K562 (cell line): Measurements from ENCODE around the gene EPHB4. TPM values are rescaled to one million over a fixed set of nuclear protein-coding genes. Genes with fewer than 3 reads are reported as not detected.

Experiments
- CHCHD3 ChIP-seq: fragments of 250-450 bp; sonication (Bioruptor Pico); IDR thresholded peaks from 2 replicates; pipeline ENCODE4 v2.1.2; 2022; ENCODE audit warnings: mild to moderate bottlenecking
- CREBBP ChIP-seq: IDR thresholded peaks from one replicate; pipeline ENCODE4 v1.6.1; 2012; ENCODE audit warnings: low read depth, mild to moderate bottlenecking, control low read depth, inconsistent platforms, low read length
- CREM ChIP-seq: IDR thresholded peaks from 2 replicates; pipeline ENCODE4 v1.6.1; 2014; ENCODE audit warnings: antibody characterized with exemption, low read depth
- E2F1 ChIP-seq: sonication (generic); formaldehyde crosslinking; IDR thresholded peaks from 2 replicates; pipeline ENCODE4 v1.8.1; 2023; ENCODE audit warnings: mild to moderate bottlenecking, missing genetic modification reagents, moderate library complexity
- ETV5 ChIP-seq: sonication (generic); formaldehyde crosslinking; IDR thresholded peaks from 2 replicates; pipeline ENCODE4 v1.4.0; 2020; ENCODE audit warnings: low read depth, mild to moderate bottlenecking, missing genetic modification reagents
- GATAD2A ChIP-seq: fragments of 450-650 bp; IDR thresholded peaks from 2 replicates; pipeline ENCODE4 v1.6.1; 2017
- KAT8 ChIP-seq: fragments of 450-650 bp; IDR thresholded peaks from 2 replicates; pipeline ENCODE4 v1.6.1; 2016; ENCODE audit warnings: low read depth, mild to moderate bottlenecking
- LEF1 ChIP-seq: fragments of 450-650 bp; IDR thresholded peaks from 2 replicates; pipeline ENCODE4 v1.6.1; 2016; ENCODE audit warnings: mild to moderate bottlenecking
- MEIS2 ChIP-seq: fragments of 450-650 bp; IDR thresholded peaks from 2 replicates; pipeline ENCODE4 v1.6.1; 2014; ENCODE audit warnings: mild to moderate bottlenecking; ENCODE audit not compliant: partially characterized antibody
- MYC ChIP-seq, 2 experiments: fragments of 250-450 bp in 1 of 2; sonication (Bioruptor Pico) in 1 of 2; IDR thresholded peaks; 2 replicates each; pipeline versions ENCODE4 v1.5.1 to v1.6.1; 2012 to 2021; ENCODE audit warnings: low read depth in 2 of 2, borderline replicate concordance in 1 of 2, improper control_type of control experiment in 1 of 2, low read length in 1 of 2, mild to moderate bottlenecking in 1 of 2, moderate library complexity in 1 of 2
- OTX1 ChIP-seq: fragments of 450-650 bp; formaldehyde crosslinking; IDR thresholded peaks from 2 replicates; pipeline ENCODE4 v1.4.0; 2022; ENCODE audit warnings: mild to moderate bottlenecking
- RBM14 ChIP-seq: fragments of 200-400 bp; formaldehyde crosslinking; IDR thresholded peaks from 2 replicates; pipeline ENCODE4 v1.6.1; 2018; ENCODE audit warnings: low read depth, mild to moderate bottlenecking, low read length, moderate library complexity, borderline replicate concordance; ENCODE audit not compliant: insufficient read depth
- SUPT5H ChIP-seq: fragments of 450-650 bp; IDR thresholded peaks from 2 replicates; pipeline ENCODE4 v1.6.1; 2016
- ZBTB8A ChIP-seq: fragments of 450-650 bp; IDR thresholded peaks from 2 replicates; pipeline ENCODE4 v1.6.1; 2018; ENCODE audit warnings: mild to moderate bottlenecking, moderate library complexity; ENCODE audit not compliant: partially characterized antibody
- ZNF175 ChIP-seq: fragments of 200-800 bp; sonication (Bioruptor generic); IDR thresholded peaks from 2 replicates; pipeline ENCODE4 v1.6.1; 2016; ENCODE audit warnings: low read depth, mild to moderate bottlenecking, missing genetic modification characterization, missing compliant biosample characterization
- ZNF431 ChIP-seq: sonication (generic); formaldehyde crosslinking; IDR thresholded peaks from 2 replicates; pipeline ENCODE4 v1.8.0; 2022; ENCODE audit warnings: mild to moderate bottlenecking, missing genetic modification reagents
- ZNF57 ChIP-seq: fragments of 450-650 bp; formaldehyde crosslinking; IDR thresholded peaks from 2 replicates; pipeline ENCODE4 v1.4.0; 2020; ENCODE audit warnings: mild to moderate bottlenecking, moderate library complexity
- ZNF696 ChIP-seq: fragments of 250-450 bp; sonication (Bioruptor Pico); conservative IDR thresholded peaks from 2 replicates; pipeline ENCODE4 v1.4.0; 2020; ENCODE audit warnings: mild to moderate bottlenecking, moderate library complexity
- polyA plus RNA-seq, 8 experiments: library from polyadenylated mRNA; depleted of rRNA in 4 of 8; stranded (reverse) in 5 of 8; unstranded in 3 of 8; fragments of >200 nt; fragmentation: Nextera tagmentation in 2 of 8; fragmentation: Illumina TruSeq in 1 of 8; extraction: Ambion mirVana in 2 of 8; extraction: Trizol in 1 of 8; gene quantifications; 2 replicates each; pipeline versions ENCODE4 v1.2.1 to v1.2.3, GENCODE V29; 2011 to 2014; ENCODE audit warnings: inconsistent platforms in 1 of 8, missing spikeins in 1 of 8
- total RNA-seq, 7 experiments: library from RNA; depleted of rRNA in 6 of 7; stranded (reverse); fragments of >200 nt in 6 of 7; fragmentation: Illumina TruSeq in 2 of 7; extraction: Trizol in 2 of 7; gene quantifications; 2 replicates each; pipeline versions ENCODE4 v1.2.1 to v1.2.3, GENCODE V29; 2011 to 2021; ENCODE audit warnings: low replicate concordance in 1 of 7
- TF ChIP-seq, protein P1 (sequence below): fragments of 250-450 bp; sonication (Bioruptor Pico); IDR thresholded peaks from 2 replicates; pipeline ENCODE4 v1.5.0; 2021
- TF ChIP-seq, protein P2 (sequence below): fragments of 250-450 bp; sonication (Bioruptor Pico); IDR thresholded peaks from 2 replicates; pipeline ENCODE4 v1.8.0; 2021; ENCODE audit warnings: moderate library complexity, mild to moderate bottlenecking, inconsistent platforms
- TF ChIP-seq, protein P3 (sequence below): fragments of 250-450 bp; sonication (Bioruptor Pico); IDR thresholded peaks from 2 replicates; pipeline ENCODE4 v1.8.0; 2021; ENCODE audit warnings: mild to moderate bottlenecking, moderate library complexity
- TF ChIP-seq, protein P4 (sequence below), 2 experiments: fragments of 250-450 bp in 1 of 2; fragments of 450-650 bp in 1 of 2; sonication (Bioruptor Pico) in 1 of 2; IDR thresholded peaks; 2 replicates each; pipeline versions ENCODE4 v1.6.1 to v1.8.0; 2016 to 2021; ENCODE audit warnings: mild to moderate bottlenecking in 2 of 2, moderate library complexity in 2 of 2, missing compliant biosample characterization in 1 of 2, missing genetic modification characterization in 1 of 2

EPHB4 gene
- total and polyA plus RNA-seq, 9 of the 15 experiments (the other 6 are each of a cell fraction or from before 2014, with no cell fraction given): 1.2 to 82.1 (median 37.9) TPM

DNA sequence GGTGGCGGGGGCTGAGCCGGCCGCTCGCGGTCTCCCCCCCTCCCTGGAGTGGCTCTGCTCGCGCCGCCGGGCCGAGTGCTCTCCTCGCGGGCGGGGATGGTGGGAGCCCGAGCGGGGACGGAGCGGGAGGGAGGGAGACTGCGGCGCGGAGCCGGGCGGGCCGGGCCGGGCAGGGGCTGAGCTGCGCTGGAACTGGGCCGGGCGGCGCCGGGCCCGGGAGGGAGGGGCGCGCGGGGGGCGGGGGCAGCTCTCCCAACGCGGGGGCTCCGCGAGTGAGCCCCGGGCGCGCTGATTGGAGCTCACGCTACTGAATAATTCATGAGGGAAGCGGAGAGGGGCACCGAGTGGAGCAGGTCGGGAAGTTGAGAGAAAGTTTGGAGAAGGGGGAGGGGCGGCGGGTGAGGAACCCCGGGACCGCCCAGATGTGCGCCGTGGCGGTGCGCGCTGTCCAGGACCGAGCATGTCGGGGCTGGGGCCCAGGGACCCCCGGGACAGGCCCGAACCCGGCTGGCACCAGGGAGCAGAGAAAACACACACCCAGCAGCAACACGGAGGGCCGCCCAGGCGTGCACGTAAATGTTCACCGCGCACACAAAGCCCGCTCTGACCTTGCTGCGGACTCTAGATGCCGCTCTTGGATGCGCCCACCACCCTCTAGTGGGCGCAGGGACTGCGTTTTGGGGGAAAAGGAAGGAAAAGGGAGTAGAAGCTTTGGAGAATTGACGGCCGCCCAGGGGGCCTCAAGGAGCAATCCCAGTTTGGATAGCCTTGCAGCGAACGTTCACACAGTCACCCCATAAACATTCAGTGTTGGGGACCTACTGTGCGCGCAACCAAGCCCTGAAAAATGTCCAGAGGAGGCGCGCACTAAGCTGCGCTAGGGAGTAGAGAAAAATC lies at the start of gene EPHB4 (continued):
- TF ChIP-seq, protein P1, sequence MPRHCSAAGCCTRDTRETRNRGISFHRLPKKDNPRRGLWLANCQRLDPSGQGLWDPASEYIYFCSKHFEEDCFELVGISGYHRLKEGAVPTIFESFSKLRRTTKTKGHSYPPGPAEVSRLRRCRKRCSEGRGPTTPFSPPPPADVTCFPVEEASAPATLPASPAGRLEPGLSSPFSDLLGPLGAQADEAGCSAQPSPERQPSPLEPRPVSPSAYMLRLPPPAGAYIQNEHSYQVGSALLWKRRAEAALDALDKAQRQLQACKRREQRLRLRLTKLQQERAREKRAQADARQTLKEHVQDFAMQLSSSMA: no peak
- TF ChIP-seq MEIS2: peak; percentile 30
- peak; percentile 50; the same call in 1 of the 2 replicates for TF ChIP-seq CREM
- TF ChIP-seq, protein P2, sequence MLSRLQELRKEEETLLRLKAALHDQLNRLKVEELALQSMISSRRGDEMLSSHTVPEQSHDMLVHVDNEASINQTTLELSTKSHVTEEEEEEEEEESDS: no peak
- no peak for TF ChIP-seq KAT8
- TF ChIP-seq MYC (IDR thresholded peaks at IDR 0.05; ENCODE audit: low read depth, low read length): peak; percentile 67
- no peak for TF ChIP-seq MYC (CRISPR knock-in tag; IDR thresholded peaks at IDR 0.05; ENCODE audit: borderline replicate concordance, low read depth)
- TF ChIP-seq LEF1: peak; percentile 48; the same call in 1 of the 2 replicates
- TF ChIP-seq, protein P3, sequence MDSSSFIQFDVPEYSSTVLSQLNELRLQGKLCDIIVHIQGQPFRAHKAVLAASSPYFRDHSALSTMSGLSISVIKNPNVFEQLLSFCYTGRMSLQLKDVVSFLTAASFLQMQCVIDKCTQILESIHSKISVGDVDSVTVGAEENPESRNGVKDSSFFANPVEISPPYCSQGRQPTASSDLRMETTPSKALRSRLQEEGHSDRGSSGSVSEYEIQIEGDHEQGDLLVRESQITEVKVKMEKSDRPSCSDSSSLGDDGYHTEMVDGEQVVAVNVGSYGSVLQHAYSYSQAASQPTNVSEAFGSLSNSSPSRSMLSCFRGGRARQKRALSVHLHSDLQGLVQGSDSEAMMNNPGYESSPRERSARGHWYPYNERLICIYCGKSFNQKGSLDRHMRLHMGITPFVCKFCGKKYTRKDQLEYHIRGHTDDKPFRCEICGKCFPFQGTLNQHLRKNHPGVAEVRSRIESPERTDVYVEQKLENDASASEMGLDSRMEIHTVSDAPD (CRISPR knock-in tag): no peak
- 0 out of 2 replicates have a peak, but pooled peaks have one; percentile 33 for TF ChIP-seq CHCHD3 (CRISPR knock-in tag)
- peak; percentile 54; the same call in 1 of the 2 replicates for TF ChIP-seq OTX1 (CRISPR knock-in tag)
- TF ChIP-seq ETV5 (CRISPR knock-in tag): peak; percentile 61
- no peak for TF ChIP-seq ZBTB8A
- no peak for TF ChIP-seq ZNF431 (CRISPR knock-in tag)
- no peak for TF ChIP-seq RBM14
- no peak for TF ChIP-seq ZNF696
- no peak for TF ChIP-seq ZNF57 (CRISPR knock-in tag)
- TF ChIP-seq E2F1 (CRISPR knock-in tag): peak; percentile 69
- peak; percentile 67 for TF ChIP-seq SUPT5H
- no peak for TF ChIP-seq CREBBP
- TF ChIP-seq GATAD2A: peak; percentile 75; the same call in 1 of the 2 replicates
- no peak for TF ChIP-seq ZNF175 (CRISPR knock-in tag)
- TF ChIP-seq, protein P4, sequence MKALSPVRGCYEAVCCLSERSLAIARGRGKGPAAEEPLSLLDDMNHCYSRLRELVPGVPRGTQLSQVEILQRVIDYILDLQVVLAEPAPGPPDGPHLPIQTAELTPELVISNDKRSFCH (CRISPR knock-in tag; IDR thresholded peaks at IDR 0.05): no peak
- TF ChIP-seq, protein P4 (tag; IDR thresholded peaks at IDR 0.05): 0 out of 2 replicates have a peak, but pooled peaks have one; percentile 30
